ENCODE data around the gene DUSP10. TPM values are rescaled to one million over a fixed set of nuclear protein-coding genes. Genes with fewer than 3 reads are reported as not detected.

The DUSP10 gene
- total RNA-seq, 1 donor = 62.2 TPM

DNA sequence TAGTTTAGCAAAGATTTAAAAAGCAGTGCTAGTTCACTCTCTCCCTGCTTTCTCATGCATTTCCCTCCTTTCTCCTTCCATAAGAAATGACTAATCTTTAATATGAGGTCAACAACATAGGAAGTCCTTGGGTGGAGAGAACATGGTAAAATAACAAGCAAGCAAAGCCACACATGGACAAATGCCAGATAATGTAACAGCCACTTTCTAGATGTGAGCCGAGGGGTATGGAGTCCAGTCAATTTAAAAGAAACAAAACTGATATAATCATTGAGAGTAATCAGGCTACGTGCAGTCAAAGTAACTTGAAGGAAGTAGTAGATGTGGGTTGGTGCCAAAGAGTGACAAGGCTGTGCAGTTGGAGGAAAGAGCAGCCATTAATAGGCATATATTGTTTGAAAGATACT lies 69.6 kb downstream of the DUSP10 start:
- no peaks in the 10 kb centered on the region for H3K79me2 ChIP-seq (ENCODE audit: insufficient read depth, low read length)
- peak overlapping the region; percentile 33 for H3K4me2 ChIP-seq (ENCODE audit: insufficient read depth, low read length)
- H3K27me3 ChIP-seq (ENCODE audit: insufficient read depth, low read length) = no peaks in the 10 kb centered on the region
- no peaks in the 10 kb centered on the region for H4K20me1 ChIP-seq (ENCODE audit: insufficient read depth, low read length)
- H3K27ac ChIP-seq (ENCODE audit: low read depth, low read length) = peak overlapping the region; percentile 1
- no peaks in the 10 kb centered on the region for H3K9me3 ChIP-seq (ENCODE audit: low read depth, low read length)
- no peaks in the 10 kb centered on the region for H3K36me3 ChIP-seq (ENCODE audit: insufficient read depth, low read length)
- H2AFZ ChIP-seq (ENCODE audit: low read length) = no peak overlapping the region
- no peak overlapping the region for H3K4me3 ChIP-seq (ENCODE audit: insufficient read depth, low read length)
- peaks cover 27% of the 10 kb centered on the region for H3K4me1 ChIP-seq (ENCODE audit: insufficient read depth, low read length)
- TF ChIP-seq CTCF (IDR thresholded peaks at IDR 0.05; ENCODE audit: extremely low read depth, low read depth, low read length) = no peak
- peak; percentile 5 for DNase-seq (ENCODE audit: insufficient read length, low spot score, missing footprints)

DNA sequence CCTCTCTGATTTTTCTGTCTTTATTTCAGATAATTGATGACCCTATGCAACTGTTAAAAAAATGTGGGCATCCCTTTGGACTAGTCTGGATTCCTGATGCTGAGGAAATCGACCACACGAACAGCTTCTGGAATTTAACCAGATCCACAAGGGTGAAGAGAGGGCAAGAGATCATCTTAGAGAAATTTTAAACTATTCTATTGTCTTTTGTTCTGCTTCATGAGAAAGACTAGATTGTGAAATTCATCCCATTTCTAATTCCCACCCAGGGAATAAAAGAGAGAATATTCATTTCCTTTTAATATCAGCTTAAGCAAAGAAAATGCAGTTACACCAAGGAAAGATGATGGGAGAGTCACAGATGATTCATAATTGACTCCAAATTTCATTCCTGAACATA lies 71.8 kb downstream of the DUSP10 start:
- no peak for TF ChIP-seq CTCF (IDR thresholded peaks at IDR 0.05; ENCODE audit: extremely low read depth, low read depth, low read length)
- Histone ChIP-seq H3K27me3 (ENCODE audit: insufficient read depth, low read length) (no peaks in the 10 kb centered on the region), H3K4me1 (ENCODE audit: insufficient read depth, low read length) (peaks cover 30% of the 10 kb centered on the region), H3K4me3 (ENCODE audit: insufficient read depth, low read length) (no peak overlapping the region), H3K4me2 (ENCODE audit: insufficient read depth, low read length) (no peak overlapping the region), H3K9me3 (ENCODE audit: low read depth, low read length) (no peaks in the 10 kb centered on the region), H3K79me2 (ENCODE audit: insufficient read depth, low read length) (no peaks in the 10 kb centered on the region), H3K36me3 (ENCODE audit: insufficient read depth, low read length) (no peaks in the 10 kb centered on the region), H4K20me1 (ENCODE audit: insufficient read depth, low read length) (no peaks in the 10 kb centered on the region), H2AFZ (ENCODE audit: low read length) (no peak overlapping the region), H3K27ac (ENCODE audit: low read depth, low read length) (no peak overlapping the region)
- DNase-seq (ENCODE audit: insufficient read length, low spot score, missing footprints) = no peak

DNA sequence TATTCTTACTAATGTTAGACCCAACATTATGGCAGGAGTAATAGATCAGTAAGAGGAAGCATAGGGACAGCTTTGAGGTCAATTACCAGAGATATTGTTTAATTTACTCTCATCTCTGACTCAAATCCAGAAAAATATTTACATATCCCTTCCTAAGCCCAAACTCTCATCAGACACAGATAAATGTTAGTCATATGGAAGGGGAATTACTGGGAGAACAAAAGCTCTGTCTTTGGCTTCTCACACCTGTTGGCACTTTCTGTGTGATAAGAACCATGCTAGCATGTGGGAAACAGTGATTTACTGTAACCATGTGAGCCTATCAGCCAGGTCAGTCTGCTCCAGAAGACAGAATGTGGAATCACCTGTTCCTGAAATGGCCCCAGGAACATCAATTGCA lies 72.4 kb downstream of the DUSP10 start:
- Histone ChIP-seq H3K4me3 (ENCODE audit: insufficient read depth, low read length) (no peak overlapping the region), H3K4me2 (ENCODE audit: insufficient read depth, low read length) (no peak overlapping the region), H3K79me2 (ENCODE audit: insufficient read depth, low read length) (no peaks in the 10 kb centered on the region), H3K27ac (ENCODE audit: low read depth, low read length) (no peak overlapping the region), H2AFZ (ENCODE audit: low read length) (no peak overlapping the region), H4K20me1 (ENCODE audit: insufficient read depth, low read length) (no peaks in the 10 kb centered on the region), H3K9me3 (ENCODE audit: low read depth, low read length) (no peaks in the 10 kb centered on the region), H3K36me3 (ENCODE audit: insufficient read depth, low read length) (no peaks in the 10 kb centered on the region), H3K4me1 (ENCODE audit: insufficient read depth, low read length) (peaks cover 30% of the 10 kb centered on the region), H3K27me3 (ENCODE audit: insufficient read depth, low read length) (no peaks in the 10 kb centered on the region)
- no peak for DNase-seq (ENCODE audit: insufficient read length, low spot score, missing footprints)
- no peak for TF ChIP-seq CTCF (IDR thresholded peaks at IDR 0.05; ENCODE audit: extremely low read depth, low read depth, low read length)

DNA sequence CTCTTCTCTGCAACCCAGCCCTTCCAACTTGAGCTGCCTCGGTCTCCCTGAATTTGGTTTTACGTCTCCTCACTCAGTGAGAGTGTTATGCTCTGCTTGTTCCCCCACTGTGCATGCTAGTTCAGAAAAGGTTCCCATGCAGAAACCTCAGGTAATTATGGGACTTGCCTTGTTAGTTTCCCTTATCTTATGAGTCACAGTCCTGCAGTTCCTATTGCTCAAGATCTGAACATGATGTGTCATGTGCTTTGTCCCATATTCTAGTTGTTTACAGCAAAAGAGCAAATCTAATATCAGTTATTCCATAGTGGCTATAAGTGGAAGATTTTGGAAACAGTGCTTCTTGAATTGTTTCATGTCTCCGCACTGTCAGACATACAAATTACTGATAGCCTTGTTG lies 74.4 kb downstream of the DUSP10 start:
- no peak overlapping the region for H3K4me3 ChIP-seq (ENCODE audit: insufficient read depth, low read length)
- no peak for DNase-seq (ENCODE audit: insufficient read length, low spot score, missing footprints)
- no peak for TF ChIP-seq CTCF (IDR thresholded peaks at IDR 0.05; ENCODE audit: extremely low read depth, low read depth, low read length)
- no peak overlapping the region for H2AFZ ChIP-seq (ENCODE audit: low read length)
- H3K79me2 ChIP-seq (ENCODE audit: insufficient read depth, low read length) = no peaks in the 10 kb centered on the region
- no peak overlapping the region for H3K27ac ChIP-seq (ENCODE audit: low read depth, low read length)
- H3K36me3 ChIP-seq (ENCODE audit: insufficient read depth, low read length) = no peaks in the 10 kb centered on the region
- no peaks in the 10 kb centered on the region for H4K20me1 ChIP-seq (ENCODE audit: insufficient read depth, low read length)
- H3K4me2 ChIP-seq (ENCODE audit: insufficient read depth, low read length) = peak overlapping the region; percentile 0
- no peaks in the 10 kb centered on the region for H3K9me3 ChIP-seq (ENCODE audit: low read depth, low read length)
- H3K4me1 ChIP-seq (ENCODE audit: insufficient read depth, low read length) = peaks cover 29% of the 10 kb centered on the region
- H3K27me3 ChIP-seq (ENCODE audit: insufficient read depth, low read length) = no peaks in the 10 kb centered on the region

All from osteoblast (primary cell).